ENCODE results near the gene APOB.

GRCh38 chr2:21035974-21036707, 7.7 kb downstream of the APOB start:
- TF ChIP-seq GATA2 (IDR thresholded peaks at IDR 0.05; ENCODE audit: low read depth, low read length) (no peak), GATA3 (IDR thresholded peaks at IDR 0.05; ENCODE audit: low read depth, low read length) (no peak)
